ENCODE data around the gene PTEN. TPM values are rescaled to one million over a fixed set of nuclear protein-coding genes. Genes with fewer than 3 reads are reported as not detected.

Gene PTEN
- total RNA-seq (10 to 100 TPM; 47.5 to 77.7 (median 60.3) TPM), polyA plus RNA-seq (10 to 100 TPM; 20.1 to 33.1 TPM)
- long read RNA-seq, donor 1, full-length matches to known transcripts, result 126 of 139 reads
- long read RNA-seq, donor 1, partial matches to known transcripts, result 2 of 139 reads
- long read RNA-seq, donor 1, other reads (novel, unspliced or antisense), result 11 of 139 reads
- long read RNA-seq, donor 2, full-length matches to known transcripts, result 13 of 21 reads
- long read RNA-seq, donor 2, partial matches to known transcripts, result 2 of 21 reads
- long read RNA-seq, donor 2, other reads (novel, unspliced or antisense), result 6 of 21 reads
- long read RNA-seq, donor 3, full-length matches to known transcripts, result 122 of 144 reads
- long read RNA-seq, donor 3, partial matches to known transcripts, result 13 of 144 reads
- long read RNA-seq, donor 3, other reads (novel, unspliced or antisense), result 9 of 144 reads

- DNase-seq, result peak; percentile 91 to 95 (median 93)
- Histone ChIP-seq H3K27ac (peak within 1 kb of the TSS; percentile 95 to 99 (median 97)), H3K4me1 (peaks cover 0 to 36% (median 15%) of the 10 kb centered on the region in 12 donors), H3K36me3 (no peaks in the 10 kb centered on the region), H3K9me3 (no peaks in the 10 kb centered on the region), H3K27me3 (no peaks in the 10 kb centered on the region), H3K4me3 (peak within 1 kb of the TSS; percentile 63 to 95 (median 80))
- TF ChIP-seq POLR2A (IDR thresholded peaks at IDR 0.05), result peak in 1 of 2 donors; percentile 82
- peak in 1 of 12 donors; percentile 7 for TF ChIP-seq CTCF (IDR thresholded peaks at IDR 0.05)
- WGBS, 4 donors, result 0 to 1% (median 0%) methylated on average over 11 to 89 of the region's 89 CpGs
- intact Hi-C loops (cut with DNase I), result loop anchor here (2.0 to 10.0 kb wide), 21 partner anchors 62 to 689 kb away; no protein-coding TSS in a partner anchor
- ATAC-seq, result peak; percentile 57 to 81 (median 72)
These were observed at the start of gene PTEN, which contains the start of gene KLLN for GRCh38 chr10:87863053-87863943. Gene PTEN (plus strand): TSS chr10:87863625. CDS start chr10:87864470, 845 bp downstream. Gene KLLN (minus strand): TSS chr10:87863533. CDS start chr10:87862487, 1,046 bp downstream.

- H3K4me3 ChIP-seq, result peak overlapping the region in 9 of 12 donors; percentile 58 to 83 (median 80)
These were observed 47.1 kb upstream of the PTEN start for GRCh38 chr10:87816163-87816897.

More at GRCh38 chr10:87816163-87816897, 47.1 kb upstream of the PTEN start:
- no peaks in the 10 kb centered on the region for H3K9me3 ChIP-seq
- peaks cover 0 to 33% (median 20%) of the 10 kb centered on the region in 9 donors for H3K36me3 ChIP-seq
- H3K4me1 ChIP-seq, result peaks cover 0 to 42% (median 26%) of the 10 kb centered on the region in 12 donors
- no peak for TF ChIP-seq POLR2A (IDR thresholded peaks at IDR 0.05)
- TF ChIP-seq CTCF (IDR thresholded peaks at IDR 0.05), result peak in 1 of 12 donors; percentile 16
- no peaks in the 10 kb centered on the region for H3K27me3 ChIP-seq
- 56 to 60% (median 59%) methylated on average over 9 of the region's 9 CpGs for WGBS, 4 donors
- H3K27ac ChIP-seq, result peak overlapping the region in 8 of 12 donors; percentile 2 to 97 (median 91)
- DNase-seq (no peak), ATAC-seq (no peak)
- intact Hi-C loops (cut with DNase I), result no loop called here

Data from heart left ventricle (tissue), 16 donors.